Small intestine (tissue), 7 donors: ENCODE results near the gene TJAP1. TPM values are rescaled to one million over a fixed set of nuclear protein-coding genes. Genes with fewer than 3 reads are reported as not detected.
"Not testable (repeated sequence)": the region's sequence is repeated elsewhere in the genome, so short reads cannot be mapped to it uniquely, and the experiment has no call there.

Experiments
- DNase-seq, 2 donors: peaks; one replicate each; pipeline versions ENCODE4 v3.0.0 to v3.0.0-alpha.2; 2013
- FAIRE-seq: peaks from 2 replicates; lab custom pipeline; 2012; peaks lifted over from hg19 to GRCh38; lab: Jason Lieb, UNC
- H3K27ac ChIP-seq, 3 donors: one replicate each; pipeline ENCODE4 v1.5.1; 2013; ENCODE audit warnings: low read length in 2 of 3, mild to moderate bottlenecking in 2 of 3, control low read depth in 1 of 3, inconsistent platforms in 1 of 3, low read depth in 1 of 3, moderate library complexity in 1 of 3
- H3K27me3 ChIP-seq, 3 donors: one replicate each; pipeline ENCODE4 v1.6.1; 2013; ENCODE audit warnings: low read length in 3 of 3, inconsistent platforms in 1 of 3; ENCODE audit not compliant: control insufficient read depth in 3 of 3, insufficient read depth in 3 of 3
- H3K36me3 ChIP-seq, 3 donors: one replicate each; pipeline ENCODE4 v1.6.1; 2013; ENCODE audit warnings: low read length in 3 of 3, inconsistent platforms in 1 of 3, low read depth in 1 of 3, mild to moderate bottlenecking in 1 of 3, moderate library complexity in 1 of 3; ENCODE audit not compliant: control insufficient read depth in 3 of 3, insufficient read depth in 2 of 3
- H3K4me1 ChIP-seq, 3 donors: one replicate each; pipeline ENCODE4 v1.6.1; 2013; ENCODE audit warnings: low read length in 2 of 3, inconsistent platforms in 1 of 3, low read depth in 1 of 3, mild to moderate bottlenecking in 1 of 3, moderate library complexity in 1 of 3; ENCODE audit not compliant: control insufficient read depth in 3 of 3, insufficient read depth in 2 of 3
- H3K4me3 ChIP-seq, 3 donors: one replicate each; pipeline ENCODE4 v1.5.1; 2013; ENCODE audit warnings: low read length in 3 of 3, control low read depth in 1 of 3, inconsistent platforms in 1 of 3, low read depth in 1 of 3, mild to moderate bottlenecking in 1 of 3, moderate library complexity in 1 of 3
- H3K9me3 ChIP-seq, 2 donors: one replicate each; pipeline ENCODE4 v1.6.1; 2013; ENCODE audit warnings: low read depth in 1 of 2, low read length in 1 of 2; ENCODE audit not compliant: control insufficient read depth in 2 of 2, insufficient read depth in 1 of 2
- WGBS, 3 donors: extraction: QIAGEN DNeasy Blood & Tissue Kit; methylation state at CpG; one replicate each; pipeline ENCODE4 v1.1.7; 2013; 5-methylcytosine and 5-hydroxymethylcytosine counted together
- polyA plus RNA-seq, 4 donors: library from polyadenylated mRNA; stranded (reverse) in 3 of 4; unstranded in 1 of 4; fragments of 200-250 nt in 3 of 4; fragments of 120-200 nt in 1 of 4; gene quantifications; one replicate each; pipeline versions ENCODE4 v1.2.1 to v1.2.3, GENCODE V29; 2013
- donor health status: healthy with polysubstance abuse.
- donor health status: control.
- donor health status: control.
- donor health status: Bipolar disorder and iron deficiency.
- donor health status: healthy.

The TJAP1 gene
- polyA plus RNA-seq, 4 donors = 17.2 to 34.5 (median 29.8) TPM

DNA sequence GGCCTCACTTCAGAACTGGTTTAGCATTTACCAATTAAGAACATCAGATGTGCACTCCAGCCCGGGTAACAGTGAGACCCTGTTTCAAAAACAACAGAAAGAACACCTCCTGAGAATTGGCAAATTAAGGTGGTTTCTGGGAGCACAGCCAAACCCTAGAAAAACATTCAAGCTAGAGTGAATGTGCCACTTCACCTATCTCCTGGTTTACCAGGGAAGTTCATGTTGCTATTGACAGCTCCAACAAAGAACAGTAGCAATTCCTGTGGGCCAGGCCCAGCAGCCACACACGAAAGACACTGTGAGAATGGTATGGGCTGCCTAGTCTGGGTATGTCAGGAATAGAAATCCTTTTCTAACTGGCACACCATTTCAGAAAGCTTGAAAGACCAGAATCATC, 44.5 kb downstream of the TJAP1 start:
- H3K27ac ChIP-seq = no peak overlapping the region
- peaks cover 0 to 7% (median 3%) of the 10 kb centered on the region in 3 donors for H3K4me1 ChIP-seq
- no peaks in the 10 kb centered on the region for H3K9me3 ChIP-seq
- FAIRE-seq = no peak
- no peaks in the 10 kb centered on the region for H3K27me3 ChIP-seq
- no peak overlapping the region for H3K4me3 ChIP-seq
- WGBS, 3 donors = 90 to 92% (median 92%) methylated on average over 2 of the region's 2 CpGs
- no peak for DNase-seq
- H3K36me3 ChIP-seq = peaks cover 20 to 66% (median 30%) of the 10 kb centered on the region in 3 donors

DNA sequence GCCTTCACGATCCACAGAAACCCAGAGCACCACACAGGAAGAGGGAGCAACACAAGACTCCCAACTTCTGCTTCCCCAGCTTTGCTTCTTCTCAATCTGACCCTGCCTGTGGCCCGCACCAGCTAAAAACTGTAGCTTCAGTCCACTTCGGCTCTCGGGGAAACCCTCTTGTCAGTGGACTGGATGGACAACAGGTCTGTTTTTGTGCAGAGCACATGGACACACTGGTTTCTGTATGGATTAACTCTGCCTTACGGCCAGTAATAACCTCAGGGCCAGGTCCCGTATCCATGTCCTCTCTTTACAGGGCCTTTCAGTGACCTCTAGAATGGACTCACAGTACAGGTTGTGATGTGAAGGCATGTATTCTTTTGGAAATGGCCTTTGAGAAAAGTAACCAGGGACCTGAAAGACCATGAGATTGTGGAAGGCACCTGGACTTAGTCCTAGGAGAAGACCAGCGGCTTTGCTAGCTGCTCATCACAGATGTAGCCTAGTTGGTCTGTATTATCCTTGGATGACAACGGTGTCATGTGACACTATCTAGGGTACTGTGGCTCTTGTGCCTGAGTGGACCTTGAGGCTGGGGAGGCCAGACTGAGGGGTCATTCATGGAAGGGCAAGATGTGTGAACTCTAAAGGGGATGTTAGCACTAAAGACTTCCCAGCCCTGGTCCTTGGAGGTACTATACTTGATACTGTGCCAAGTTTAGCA, 45.3 kb downstream of the TJAP1 start:
- WGBS, 3 donors = 88 to 95% (median 90%) methylated on average over 8 of the region's 8 CpGs
- peaks cover 0 to 6% (median 3%) of the 10 kb centered on the region in 3 donors for H3K4me1 ChIP-seq
- no peak overlapping the region for H3K27ac ChIP-seq
- DNase-seq = no peak
- H3K27me3 ChIP-seq = no peaks in the 10 kb centered on the region
- FAIRE-seq = no peak
- H3K4me3 ChIP-seq = no peak overlapping the region
- H3K9me3 ChIP-seq = no peaks in the 10 kb centered on the region
- H3K36me3 ChIP-seq = peaks cover 23 to 73% (median 30%) of the 10 kb centered on the region in 3 donors

DNA sequence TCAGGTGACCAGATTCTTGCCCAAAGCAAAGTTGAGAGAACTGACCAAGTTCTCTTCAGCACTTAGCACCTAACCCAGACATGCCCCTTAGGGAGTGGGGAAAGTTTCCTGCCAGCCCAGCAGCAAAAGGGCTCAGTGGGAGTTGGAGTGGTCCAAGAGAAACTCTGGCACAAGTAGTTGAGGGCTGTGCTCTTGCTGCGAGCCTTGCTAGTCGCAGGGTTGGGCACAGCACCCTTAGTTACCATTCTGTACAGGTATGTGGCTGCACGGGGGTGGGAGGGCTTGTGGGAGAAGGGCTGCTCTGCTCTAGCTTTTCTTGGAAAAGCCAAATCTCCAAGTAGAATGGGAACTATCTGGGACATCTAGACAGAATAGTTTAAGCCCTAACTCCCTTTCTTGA, 45.9 kb downstream of the TJAP1 start:
- 95 to 97% (median 96%) methylated on average over 3 of the region's 3 CpGs for WGBS, 3 donors
- no peak for FAIRE-seq
- Histone ChIP-seq H3K9me3 (no peaks in the 10 kb centered on the region), H3K27me3 (no peaks in the 10 kb centered on the region), H3K4me1 (peaks cover 0 to under 1% (median 0%) of the 10 kb centered on the region in 3 donors), H3K4me3 (no peak overlapping the region), H3K27ac (no peak overlapping the region), H3K36me3 (peaks cover 24 to 77% (median 30%) of the 10 kb centered on the region in 3 donors)
- DNase-seq = no peak

DNA sequence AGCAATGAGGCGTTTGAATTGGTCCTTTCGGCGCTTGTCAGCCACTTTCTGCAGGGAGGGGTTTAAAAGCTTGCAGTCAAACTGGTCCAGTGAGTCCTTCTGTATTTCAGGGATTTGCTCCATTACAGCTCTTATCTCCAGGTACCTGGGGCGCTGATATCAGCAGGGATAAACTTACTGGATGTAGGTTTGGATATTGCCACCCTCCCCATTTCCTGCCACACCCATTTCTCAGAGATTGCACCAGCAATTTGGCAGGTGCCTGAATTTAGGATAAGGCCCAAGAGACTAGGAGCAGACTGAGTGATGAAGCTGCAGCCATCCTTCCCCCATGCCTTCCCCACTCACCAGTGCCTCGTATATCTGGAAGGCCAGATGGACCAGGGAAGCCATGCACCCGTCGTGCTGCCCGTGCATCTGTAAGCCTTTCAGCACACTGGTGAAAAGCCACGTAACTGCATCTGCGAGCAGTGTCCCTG, 47.2 kb downstream of the TJAP1 start:
- H3K4me1 ChIP-seq = no peaks in the 10 kb centered on the region
- FAIRE-seq (no peak), DNase-seq (no peak)
- peaks cover 28 to 85% (median 28%) of the 10 kb centered on the region in 3 donors for H3K36me3 ChIP-seq
- no peak overlapping the region for H3K4me3 ChIP-seq
- H3K27ac ChIP-seq = no peak overlapping the region
- H3K9me3 ChIP-seq = no peaks in the 10 kb centered on the region
- no peaks in the 10 kb centered on the region for H3K27me3 ChIP-seq
- WGBS, 3 donors = 24 to 74% (median 51%) methylated on average over 10 of the region's 10 CpGs

DNA sequence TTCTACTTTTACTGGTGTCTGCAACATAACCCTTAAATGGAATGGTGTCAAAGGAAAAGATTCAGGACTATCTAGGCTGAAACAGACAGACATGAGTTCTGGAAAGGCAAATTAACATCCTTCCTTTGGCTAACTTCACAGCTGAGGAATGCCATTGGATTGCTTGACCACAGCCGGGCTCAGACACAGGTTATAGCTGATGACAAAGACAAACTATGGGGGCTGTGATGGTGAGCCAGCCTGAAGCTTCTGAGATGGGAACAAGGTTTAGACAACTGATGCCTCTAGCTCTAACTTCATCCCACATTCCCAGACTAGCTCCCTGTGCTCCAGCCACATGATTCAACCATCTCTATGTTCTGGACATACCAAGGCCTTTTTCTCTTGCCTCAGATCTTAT, 54.8 kb downstream of the TJAP1 start:
- FAIRE-seq = no peak

DNA sequence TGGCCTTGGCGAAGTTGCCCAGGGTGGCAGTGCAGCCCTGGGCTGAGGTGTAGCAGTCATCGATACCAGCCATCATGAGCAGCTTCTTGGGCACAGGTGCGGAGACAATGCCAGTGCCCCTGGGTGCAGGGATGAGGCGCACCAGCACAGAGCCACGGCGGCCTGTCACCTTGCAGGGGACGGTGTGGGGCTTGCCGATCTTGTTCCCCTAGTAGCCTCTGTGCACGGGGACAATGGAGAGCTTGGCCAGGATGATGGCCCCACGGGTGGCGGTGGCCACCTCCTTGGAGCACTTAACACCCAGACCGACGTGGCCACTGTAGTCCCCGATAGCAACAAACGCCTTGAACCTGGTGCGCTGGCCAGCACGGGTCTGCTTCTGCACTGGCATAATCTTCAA, 61.6 kb downstream of the TJAP1 start:
- H3K36me3 ChIP-seq = peaks cover 2 to 53% (median 8%) of the 10 kb centered on the region in 3 donors
- not testable (repeated sequence) for H3K27me3 ChIP-seq, H3K4me3 ChIP-seq, H3K27ac ChIP-seq, FAIRE-seq, H3K4me1 ChIP-seq, DNase-seq, H3K9me3 ChIP-seq
- WGBS, 3 donors = 97% methylated on average over 12 to 15 of the region's 17 CpGs

More for the DNA sequence above, 54.8 kb downstream of the TJAP1 start:
- WGBS, 3 donors = 91 to 100% (median 93%) methylated on average over 1 of the region's 1 CpG
- Histone ChIP-seq H3K36me3 (peaks cover 2 to 59% (median 8%) of the 10 kb centered on the region in 3 donors), H3K4me3 (no peak overlapping the region), H3K27ac (no peak overlapping the region), H3K9me3 (no peaks in the 10 kb centered on the region), H3K27me3 (no peaks in the 10 kb centered on the region), H3K4me1 (no peaks in the 10 kb centered on the region)
- DNase-seq = no peak

DNA sequence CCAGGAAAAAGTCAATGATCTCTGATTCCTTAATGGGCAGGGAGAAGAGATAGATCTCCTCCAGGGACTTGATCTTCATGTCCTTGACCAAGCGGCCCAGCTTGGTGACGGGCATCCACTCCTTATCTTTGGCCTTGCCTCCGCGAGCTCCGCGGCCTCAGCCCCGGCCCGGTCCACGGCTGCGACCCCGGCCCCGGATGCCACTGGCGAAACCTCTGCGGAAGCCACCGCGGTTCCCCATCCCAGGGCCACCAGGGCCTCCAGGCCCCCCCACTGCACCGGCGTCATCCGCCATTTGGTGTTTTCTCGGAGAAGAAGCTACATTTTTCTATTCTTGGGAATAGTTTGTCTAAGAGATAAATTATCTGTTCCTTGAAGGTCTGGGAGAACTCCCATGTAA, 62.0 kb downstream of the TJAP1 start:
- H3K4me3 ChIP-seq, FAIRE-seq, DNase-seq, H3K9me3 ChIP-seq, H3K4me1 ChIP-seq, H3K27ac ChIP-seq, H3K27me3 ChIP-seq: not testable (repeated sequence)
- H3K36me3 ChIP-seq = peaks cover 2 to 54% (median 10%) of the 10 kb centered on the region in 3 donors
- 97 to 98% (median 98%) methylated on average over 20 of the region's 20 CpGs for WGBS, 3 donors

DNA sequence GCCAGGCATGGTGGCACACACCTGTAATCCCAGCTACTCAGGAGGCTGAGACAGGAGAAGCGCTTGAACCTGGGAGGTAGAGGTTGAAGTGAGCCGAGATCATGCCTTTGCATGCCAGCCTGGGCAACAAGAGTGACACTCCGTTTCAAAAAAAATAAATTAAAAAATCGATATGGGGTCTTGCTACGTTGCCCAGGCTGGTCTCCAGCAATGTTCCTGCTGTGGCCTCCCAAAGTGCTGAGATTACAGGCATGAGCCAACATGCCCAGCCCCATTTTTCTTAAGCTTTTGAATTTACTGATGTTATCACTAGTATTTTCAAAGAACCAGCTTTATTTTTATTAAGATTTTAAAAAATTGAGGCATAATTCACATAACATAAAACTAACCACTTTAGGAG, 63.1 kb downstream of the TJAP1 start:
- H3K36me3 ChIP-seq = peaks cover 3 to 56% (median 10%) of the 10 kb centered on the region in 3 donors
- 97 to 99% (median 99%) methylated on average over 5 of the region's 5 CpGs for WGBS, 3 donors

More for the DNA sequence above, 63.1 kb downstream of the TJAP1 start:
- no peak overlapping the region for H3K27ac ChIP-seq
- no peaks in the 10 kb centered on the region for H3K4me1 ChIP-seq
- FAIRE-seq (no peak), DNase-seq (no peak)
- no peak overlapping the region for H3K4me3 ChIP-seq
- H3K27me3 ChIP-seq = no peaks in the 10 kb centered on the region
- no peaks in the 10 kb centered on the region for H3K9me3 ChIP-seq
